OCI-LY7 (cell line): ENCODE data around the gene BICD1.

Experiments
- CTCF ChIP-seq: fragments of 200-600 bp; sonication (generic); conservative IDR thresholded peaks from 2 replicates; pipeline ENCODE4 v1.5.1; 2014; ENCODE audit warnings: mild to moderate bottlenecking, antibody characterized with exemption, low read length, moderate library complexity, mixed read lengths
- EZH2phosphoT487 ChIP-seq: fragments of 200-600 bp; sonication (generic); IDR thresholded peaks from 2 replicates; pipeline ENCODE4 v1.6.1; 2018; ENCODE audit warnings: low read depth, borderline replicate concordance, mild to moderate bottlenecking, mixed run types, antibody characterized with exemption, low read length, moderate library complexity, mixed read lengths

- no peak for TF ChIP-seq CTCF
- TF ChIP-seq EZH2phosphoT487, result no peak
Observed at GRCh38 chr12:32211066-32211899, 104.6 kb downstream of the BICD1 start.
